Muscle of arm (tissue), 12 donors: ENCODE data around the gene EFEMP2. TPM values are rescaled to one million over a fixed set of nuclear protein-coding genes. Genes with fewer than 3 reads are reported as not detected.
"Not testable (repeated sequence)": the region's sequence is repeated elsewhere in the genome, so short reads cannot be mapped to it uniquely, and the experiment has no call there.

ENCODE experiments used
- DNase-seq: peaks from one replicate; pipeline ENCODE4 v3.0.0-alpha.2; 2013
- polyA plus RNA-seq, 12 donors: library from polyadenylated mRNA; unstranded; fragments of 120-200 nt; gene quantifications; one replicate each; pipeline ENCODE4 v1.2.1, GENCODE V29; 2013; ENCODE audit not compliant: insufficient read length in 12 of 12

The EFEMP2 gene
- polyA plus RNA-seq, 12 donors: 72.0 to 155 (median 92.2) TPM; not detected in 1

DNA sequence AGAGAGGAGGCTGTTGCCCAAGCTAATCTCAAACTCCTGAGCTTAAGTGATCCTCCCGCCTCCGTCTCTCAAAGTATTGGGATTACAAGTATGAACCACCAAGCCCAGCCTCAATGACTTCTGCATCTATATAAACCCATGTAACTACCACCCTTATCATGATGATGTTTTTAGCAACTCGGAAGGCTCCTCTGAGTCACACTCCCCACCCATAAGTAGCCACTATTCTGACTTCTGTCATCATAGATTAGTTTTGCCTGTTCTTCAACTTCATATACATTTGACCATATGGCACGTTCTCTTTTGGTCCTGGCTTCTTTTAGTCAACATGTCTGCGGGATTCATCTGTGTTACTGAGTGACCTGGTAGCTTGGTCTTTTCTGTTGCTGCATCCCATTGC, 34.0 kb upstream of the EFEMP2 start:
- no peak for DNase-seq

DNA sequence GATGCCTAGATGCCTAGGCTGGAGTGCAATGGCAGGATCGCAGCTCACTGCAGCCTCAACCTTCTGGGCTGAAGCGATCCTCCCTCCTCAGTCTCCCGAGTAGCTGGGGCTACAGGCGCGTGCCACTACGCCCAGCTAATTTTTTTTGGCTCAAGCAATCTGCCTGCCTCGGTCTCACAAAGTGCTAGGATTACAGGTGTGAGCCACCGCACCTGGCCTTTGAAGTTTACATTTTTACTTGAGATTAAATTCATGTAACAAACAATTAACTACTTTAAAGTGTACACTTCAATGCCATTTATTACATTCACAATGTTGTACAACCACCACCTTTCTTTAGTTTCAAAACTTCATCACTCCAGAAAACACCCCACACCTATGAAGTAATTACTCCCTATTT, 31.1 kb upstream of the EFEMP2 start:
- DNase-seq: no peak

DNA sequence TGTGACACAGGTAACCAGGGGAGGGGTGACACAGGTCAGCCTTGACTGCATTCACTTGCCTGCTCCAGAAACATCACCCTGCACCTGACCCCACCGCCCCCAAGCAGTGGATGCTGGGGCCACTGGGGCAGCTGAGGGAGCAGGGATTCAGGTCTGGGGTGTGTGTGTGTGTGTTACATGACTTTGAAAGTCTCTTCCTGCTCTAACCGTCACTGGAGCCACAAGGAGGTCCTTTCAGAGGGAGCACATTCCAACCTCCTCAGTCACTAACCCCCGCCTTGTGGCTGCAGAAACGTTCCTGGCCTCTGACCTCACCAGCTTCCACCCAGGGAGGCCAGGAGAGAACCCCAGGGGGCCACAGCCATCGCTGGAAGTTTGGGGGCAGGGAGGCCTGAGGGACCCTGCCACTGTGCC, 30.5 kb upstream of the EFEMP2 start:
- DNase-seq: no peak

DNA sequence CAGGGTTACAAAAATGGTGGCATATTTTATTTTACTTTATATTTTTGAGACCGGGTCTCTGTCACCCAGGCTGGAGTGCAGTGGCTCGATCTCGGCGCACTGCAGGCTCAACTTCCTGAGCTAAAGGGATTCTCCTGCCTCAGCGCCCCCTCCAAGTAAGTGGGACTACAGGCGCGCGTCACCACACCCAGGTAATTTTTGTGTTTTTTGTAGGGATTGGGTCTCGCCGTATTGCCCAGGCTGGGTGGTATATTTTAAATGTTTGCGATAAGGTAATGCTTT, 28.2 kb upstream of the EFEMP2 start:
- no peak for DNase-seq

DNA sequence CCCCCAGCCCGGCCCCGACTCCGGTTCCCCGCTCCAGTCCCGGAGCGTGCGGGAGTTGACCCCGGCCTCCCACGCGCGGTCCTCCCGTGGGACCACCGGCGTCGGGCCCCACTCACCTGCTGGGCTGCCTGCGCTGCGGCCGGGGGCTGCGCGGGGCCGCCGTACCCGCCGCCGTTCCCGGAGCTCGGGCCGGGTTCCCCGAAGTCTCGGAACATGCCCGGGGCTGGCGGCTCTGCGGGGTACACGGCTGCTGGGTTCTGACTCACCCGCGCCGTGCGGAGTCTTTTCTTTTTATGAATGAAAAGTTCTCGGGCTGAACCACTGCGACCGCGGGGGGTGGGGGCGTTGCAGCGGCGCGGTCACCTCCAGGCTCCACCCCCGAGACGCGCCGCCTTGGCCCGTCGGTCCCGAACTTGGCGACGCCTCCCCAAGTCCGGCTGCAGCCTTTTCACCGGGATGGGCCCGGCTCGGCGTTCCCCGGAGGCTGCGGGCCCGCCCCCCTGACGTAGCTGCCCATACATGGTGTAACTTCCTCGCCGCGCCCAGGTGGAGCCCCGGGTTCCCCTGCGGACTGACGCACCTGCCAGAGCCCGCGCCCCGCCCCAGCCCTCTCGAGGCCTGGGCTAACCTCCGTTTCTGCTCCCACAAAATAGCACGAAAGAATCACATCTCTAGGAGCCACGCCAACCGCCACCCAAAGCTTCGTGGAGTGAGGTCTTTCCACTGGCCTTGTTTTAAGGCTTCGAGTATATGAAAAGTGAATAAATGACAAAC, 27.7 kb upstream of the EFEMP2 start, which contains the start of gene FOSL1:
TSS of gene FOSL1 (minus strand) at position 264 of the 774 bp plus-strand sequence. CDS start at position 215, 49 bp downstream.
- no peak for DNase-seq

DNA sequence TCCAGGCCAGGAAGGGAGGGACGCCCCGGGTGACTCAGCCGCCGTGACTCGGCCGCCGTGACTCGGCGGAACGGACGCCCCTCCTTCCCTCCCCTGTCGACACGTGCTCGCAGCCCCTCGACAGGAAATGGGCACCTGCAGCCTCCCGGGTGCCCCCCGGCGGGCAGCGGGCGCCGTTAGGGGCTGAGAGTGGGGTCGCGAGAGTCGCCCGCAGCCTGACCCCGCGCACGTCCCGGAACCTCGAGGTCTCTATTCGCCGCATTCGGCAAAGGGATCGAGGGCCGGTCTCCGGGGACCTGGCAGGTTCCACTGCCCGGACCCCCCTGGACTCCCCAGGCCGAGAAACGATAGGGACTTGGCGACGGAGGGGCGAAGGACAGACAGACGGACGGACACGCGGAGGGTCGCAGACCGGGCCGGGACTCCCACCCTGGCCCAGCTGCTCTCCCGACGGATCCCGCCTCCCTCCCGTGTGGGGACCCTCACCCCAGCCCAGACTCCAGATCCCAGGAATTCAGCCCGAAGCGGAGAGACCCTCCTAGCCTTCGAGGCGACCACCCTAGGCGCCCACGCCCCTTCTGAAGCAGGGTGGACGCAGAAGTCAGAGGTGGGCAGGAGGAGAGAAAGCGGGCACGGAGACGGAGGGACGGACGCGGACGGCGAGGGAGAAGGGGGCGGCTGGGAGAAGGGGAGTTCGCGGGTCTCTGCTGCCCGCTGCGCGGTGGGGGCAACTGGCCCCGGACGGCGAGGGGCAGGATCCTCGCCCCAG, 26.9 kb upstream of the EFEMP2 start:
- DNase-seq: no peak

DNA sequence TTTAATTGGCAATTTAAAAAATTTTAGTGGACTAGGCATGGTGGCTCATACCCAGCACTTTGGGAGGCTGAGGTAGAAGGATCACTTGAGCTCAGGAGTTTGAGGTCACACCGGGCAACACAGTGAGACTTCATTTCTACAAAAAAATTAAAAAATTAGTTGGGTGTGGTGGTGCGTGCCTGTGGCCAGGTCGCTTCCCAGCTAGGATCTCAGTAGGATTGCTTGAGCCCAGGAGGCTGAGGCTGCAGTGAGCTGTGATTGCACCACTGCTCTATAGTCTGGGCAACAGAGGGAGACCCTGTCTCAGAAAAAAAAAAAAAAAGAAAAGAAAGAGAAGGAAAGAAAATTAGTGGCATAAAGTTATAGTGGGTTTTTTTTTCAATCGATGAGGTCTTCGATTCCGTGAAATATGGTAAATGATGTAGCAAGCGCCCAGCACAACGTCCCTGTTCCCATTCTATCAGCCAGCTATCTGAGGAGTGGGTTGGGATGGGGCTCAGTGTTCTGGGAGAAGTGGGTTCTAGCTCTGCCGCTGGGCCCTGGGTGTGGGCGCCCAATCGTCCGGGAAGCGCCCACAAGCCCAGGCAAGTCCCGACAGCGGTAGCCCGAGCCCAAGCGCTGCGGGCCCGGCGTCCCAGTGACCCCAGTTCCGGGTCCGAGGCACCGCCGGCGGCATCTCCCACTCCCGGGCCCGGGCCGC, 26.2 kb upstream of the EFEMP2 start:
- no peak for DNase-seq

DNA sequence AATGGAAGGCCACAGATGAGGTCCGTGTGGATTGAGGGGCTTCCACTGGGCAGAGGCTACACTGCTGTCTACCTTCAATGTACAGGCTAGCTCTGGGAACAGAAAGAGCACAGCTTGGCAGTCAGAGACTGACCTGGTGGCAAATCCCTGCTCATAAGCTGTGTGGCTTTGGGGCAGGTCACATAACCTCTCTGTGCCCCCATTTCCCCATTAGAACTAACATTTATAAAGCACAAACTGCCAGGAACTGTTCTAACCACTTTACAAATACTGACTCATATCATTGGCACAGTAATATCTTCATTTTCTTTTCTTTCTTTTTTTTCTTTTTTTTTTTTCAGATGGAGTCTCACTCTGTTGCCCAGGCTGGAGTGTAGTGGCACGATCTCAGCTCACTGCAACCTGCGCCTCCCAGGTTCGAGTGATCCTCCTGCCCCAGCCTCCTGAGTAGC, 24.4 kb upstream of the EFEMP2 start:
- no peak for DNase-seq

DNA sequence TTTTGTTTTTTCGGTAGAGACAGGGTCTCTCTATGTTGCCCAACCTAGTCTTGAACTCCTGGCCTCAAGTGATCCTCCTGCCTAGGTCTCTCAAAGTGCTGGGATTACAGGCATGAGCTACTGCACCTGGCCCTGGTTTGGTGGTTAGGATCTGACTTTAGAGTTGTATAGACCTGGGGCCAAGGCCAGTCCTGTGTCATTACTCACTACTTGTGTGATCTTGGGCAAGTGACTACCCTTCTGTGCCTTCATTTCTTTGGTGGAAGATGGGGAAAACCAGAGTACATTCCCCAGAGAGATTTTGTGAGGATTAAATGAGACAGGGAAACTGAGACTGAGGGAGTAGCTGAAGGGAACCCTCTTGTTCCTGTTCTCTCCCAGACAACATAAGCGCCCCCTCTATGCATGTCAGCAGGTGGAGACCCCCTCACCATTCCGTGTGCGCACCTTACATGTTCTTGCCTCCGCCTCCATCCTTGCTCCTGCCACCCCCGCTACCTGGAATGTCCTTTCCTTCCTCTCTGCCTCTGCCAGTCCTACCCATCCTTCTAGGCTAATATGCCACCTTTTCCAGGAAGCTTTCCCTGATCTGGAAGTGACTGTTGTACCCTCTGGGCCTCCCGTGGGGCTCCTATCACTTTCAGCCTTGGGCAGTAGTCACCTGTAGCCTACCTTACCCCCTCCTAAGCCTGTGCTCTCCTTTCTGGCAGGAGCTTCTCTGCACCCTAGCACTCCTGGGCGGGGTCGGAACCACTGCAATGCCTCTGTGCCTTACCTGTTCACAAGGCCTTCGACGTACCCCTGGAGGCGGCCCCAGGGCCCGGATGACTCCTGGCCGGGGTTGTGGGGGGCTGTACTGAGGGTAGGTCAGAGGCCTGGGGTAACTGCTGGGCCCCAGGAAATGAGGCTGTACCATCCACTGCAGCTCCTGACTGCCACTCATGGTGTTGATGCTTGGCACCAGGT, 23.7 kb upstream of the EFEMP2 start:
- no peak for DNase-seq

DNA sequence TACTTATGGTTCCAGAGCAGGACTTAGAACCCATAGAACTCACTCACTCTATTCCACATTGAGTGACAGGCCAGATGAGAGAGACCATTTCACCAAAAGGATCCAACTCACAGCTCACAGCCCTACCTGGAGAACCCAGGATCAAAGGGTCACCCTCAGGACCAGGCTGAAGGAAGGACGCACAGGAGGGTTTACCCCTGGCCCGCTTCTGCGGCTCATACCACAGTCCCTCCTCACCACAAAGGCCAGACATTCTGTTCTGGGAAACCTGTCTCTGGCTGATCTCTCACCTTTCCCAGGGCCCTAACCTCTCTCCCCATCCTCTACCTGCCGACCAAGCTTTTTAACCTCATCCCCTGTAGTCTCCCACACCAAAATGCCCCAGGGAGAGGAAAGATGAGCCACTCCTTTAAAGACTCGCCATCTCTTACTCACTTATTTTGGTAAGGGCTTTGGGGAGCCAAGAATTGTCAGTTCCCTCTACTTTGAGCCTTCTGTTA, 22.9 kb upstream of the EFEMP2 start:
- no peak for DNase-seq

DNA sequence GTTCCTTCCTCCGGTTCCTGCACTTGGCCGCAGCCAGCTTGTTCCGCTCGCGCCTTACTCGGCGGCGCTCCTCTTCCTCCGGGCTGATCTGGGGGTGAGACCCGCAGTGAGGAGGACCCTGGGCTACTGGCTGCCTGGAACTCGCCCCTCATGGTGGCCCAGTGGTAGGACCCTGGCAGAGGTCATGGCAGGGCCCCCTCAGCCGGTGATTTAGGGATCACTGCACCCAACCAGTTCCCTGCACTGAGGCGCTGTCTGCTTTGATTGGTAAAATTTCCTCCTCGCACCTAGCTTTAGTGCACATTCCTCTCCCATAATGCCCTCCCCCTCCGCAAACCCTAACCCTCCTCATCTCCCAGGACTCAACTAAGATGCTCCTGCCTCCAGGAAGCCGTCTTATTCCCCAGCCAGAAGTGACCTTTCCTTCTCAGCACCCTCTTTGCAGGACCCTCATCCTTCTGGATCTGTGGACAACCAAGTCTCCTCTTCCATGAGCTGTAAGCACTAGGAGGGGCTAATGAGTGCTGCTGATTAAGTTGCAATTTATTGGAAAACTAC, 21.5 kb upstream of the EFEMP2 start:
- DNase-seq: no peak

DNA sequence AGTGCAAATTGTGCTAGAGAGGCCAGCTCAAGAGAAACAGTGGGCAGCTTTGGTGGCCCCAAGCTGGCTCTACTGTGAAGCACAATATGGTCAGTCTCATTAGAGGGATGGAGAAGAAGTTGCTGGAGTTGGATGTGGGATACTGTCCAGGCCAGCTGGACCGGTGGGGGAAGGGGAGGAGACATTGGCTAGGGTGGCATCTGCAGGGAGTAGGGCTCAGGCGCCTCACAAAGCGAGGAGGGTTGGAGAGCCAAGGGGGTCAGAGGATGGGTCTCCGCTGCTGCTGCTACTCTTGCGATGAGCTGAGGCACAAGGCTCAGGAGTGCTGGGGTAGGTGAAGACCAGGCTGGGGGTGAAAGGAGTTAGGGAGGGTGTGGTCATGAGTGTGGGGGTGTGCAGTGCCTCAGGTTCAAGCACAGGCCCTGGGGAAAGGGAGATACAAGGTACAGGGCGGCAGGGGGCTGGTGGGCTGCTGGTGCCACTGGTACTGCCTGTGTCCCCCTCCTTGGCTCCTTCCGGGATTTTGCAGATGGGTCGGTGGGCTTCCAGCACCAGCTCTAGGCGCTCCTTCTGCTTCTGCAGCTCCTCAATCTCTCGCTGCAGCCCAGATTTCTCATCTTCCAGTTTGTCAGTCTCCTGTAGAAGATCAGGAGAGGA, 20.2 kb upstream of the EFEMP2 start:
- DNase-seq: no peak

DNA sequence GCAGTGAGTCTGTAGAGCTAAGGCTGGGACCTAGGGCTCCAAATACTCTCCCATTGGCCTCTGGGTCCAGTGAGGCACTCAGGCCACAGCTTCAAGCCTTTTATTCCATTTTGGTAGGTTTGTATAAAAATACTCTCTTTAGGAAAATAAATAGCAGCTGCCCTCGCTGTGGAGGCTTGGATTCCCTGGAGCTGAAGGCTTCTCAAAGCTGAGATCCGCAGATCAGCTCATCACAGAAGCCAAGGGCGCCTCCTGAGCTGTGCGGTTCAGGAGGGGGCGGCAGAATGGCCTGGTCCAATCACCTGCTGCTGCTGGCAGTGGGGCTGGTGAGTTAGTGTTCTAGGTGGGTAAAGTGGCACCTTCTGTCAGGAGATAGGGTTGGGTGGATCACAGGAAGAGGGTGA, 19.5 kb upstream of the EFEMP2 start:
- not testable (repeated sequence) for DNase-seq

DNA sequence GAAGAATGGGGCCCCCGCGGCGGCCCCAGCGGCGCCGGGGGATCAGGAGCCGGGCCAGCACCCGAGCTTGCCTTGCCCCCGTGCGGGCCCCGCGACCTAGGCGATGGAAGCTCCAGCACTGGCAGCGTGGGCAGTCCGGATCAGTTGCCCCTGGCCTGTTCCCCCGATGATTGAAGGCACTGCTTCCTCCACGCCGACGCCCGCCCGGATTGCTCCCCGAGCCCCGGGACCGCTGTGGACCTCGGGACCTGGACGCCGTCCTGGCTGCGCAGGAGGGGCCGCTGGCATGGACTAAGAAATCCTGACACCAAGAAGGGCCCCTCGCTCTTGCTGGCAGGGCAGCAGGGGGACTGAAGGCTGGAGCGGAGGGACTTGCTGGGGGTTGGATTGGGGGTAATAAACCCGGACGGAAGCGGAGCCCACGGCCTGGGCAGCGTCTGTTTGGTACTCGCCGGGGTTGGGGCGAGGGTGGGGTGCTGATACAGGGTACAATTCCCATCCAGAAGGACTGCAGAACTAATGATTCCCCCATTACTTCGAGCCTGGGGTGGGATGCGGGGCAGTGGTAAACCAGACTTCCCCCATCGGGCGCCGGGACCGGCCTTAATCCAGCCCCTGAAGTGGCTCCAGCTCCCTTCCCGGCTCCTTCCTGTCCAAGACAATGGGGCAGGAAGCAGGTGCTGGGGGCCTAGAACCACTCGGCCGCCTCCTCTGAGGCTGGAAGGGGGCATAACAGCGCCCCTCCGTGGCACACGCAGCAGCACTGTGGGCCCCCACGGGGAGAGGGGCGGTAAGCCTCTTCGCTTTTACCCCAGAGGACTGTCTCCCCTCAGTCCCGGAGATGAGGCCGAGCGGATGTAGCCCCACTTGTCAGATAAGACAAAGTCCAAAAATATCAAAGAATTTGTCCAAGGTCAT, 18.9 kb upstream of the EFEMP2 start:
- no peak for DNase-seq

DNA sequence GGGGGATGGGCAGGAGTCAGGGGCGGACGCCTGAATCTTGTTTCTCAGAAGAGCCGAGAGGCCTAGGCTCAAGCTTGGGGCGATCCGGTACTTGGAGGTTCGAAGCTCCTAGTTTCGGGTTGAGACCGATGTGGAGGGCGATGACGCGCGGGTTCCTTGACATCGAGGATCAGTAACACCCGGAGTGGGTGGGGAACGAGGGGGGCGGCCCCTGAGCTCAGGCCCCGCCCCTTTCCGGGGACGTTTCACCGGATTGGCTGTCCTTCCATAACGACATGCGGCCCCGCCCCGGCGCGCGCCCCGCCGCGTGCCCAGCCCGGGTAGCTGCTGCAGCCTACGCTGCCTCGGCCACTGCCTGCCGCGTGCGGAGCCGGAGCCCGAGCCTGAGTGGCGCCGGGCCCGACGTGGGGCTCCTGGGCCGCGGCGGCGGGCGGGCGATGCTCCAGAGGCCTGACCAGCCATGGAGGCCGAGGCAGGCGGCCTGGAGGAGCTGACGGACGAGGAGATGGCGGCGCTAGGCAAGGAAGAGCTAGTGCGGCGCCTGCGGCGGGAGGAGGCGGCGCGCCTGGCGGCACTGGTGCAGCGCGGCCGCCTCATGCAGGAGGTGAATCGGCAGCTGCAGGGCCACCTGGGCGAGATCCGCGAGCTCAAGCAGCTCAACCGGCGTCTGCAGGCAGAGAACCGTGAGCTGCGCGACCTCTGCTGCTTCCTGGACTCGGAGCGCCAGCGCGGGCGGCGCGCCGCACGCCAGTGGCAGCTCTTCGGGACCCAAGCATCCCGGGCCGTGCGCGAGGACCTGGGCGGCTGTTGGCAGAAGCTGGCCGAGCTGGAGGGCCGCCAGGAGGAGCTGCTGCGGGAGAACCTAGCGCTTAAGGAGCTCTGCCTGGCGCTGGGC, 18.0 kb upstream of the EFEMP2 start, which contains the start of gene CCDC85B:
TSS of gene CCDC85B (plus strand) at position 350 of the 895 bp plus-strand sequence. CDS start at position 461, 111 bp downstream.
- DNase-seq: peak; percentile 98

DNA sequence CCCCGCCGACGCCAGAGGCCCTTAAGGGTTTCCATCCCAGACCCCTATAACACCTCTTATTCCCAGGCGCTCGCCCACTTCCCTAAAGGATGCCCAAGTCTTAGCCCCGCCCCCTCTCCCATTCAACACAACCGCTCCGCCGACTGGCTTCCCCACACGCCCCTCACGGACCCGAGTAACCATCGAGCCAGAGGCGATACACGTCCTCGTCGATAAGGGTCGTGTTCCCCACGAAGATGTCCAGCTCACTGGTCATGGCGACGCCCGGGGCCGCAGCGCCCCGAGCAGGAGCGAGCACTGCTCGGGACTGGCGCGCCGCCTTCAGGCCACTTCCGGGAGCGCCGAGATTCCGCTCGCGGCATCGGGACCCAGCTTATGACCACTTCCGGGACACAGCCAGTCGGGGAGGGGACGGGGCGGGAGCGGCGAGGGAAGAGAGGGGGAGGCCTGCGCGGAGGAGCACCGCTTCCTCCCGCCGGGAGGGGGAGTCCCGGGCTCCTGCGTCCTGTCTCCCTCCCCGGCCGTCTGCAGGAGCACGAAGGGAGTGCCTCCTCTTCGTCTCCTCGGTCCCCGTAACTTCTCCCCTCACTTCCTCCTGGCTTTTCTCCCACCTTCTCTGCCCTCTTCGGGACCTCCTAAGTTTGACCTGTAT, 15.7 kb upstream of the EFEMP2 start, which contains the start of gene FIBP:
TSS of gene FIBP (minus strand) at position 309 of the 652 bp plus-strand sequence. CDS start at position 256, 53 bp downstream.
- peak; percentile 98 for DNase-seq

DNA sequence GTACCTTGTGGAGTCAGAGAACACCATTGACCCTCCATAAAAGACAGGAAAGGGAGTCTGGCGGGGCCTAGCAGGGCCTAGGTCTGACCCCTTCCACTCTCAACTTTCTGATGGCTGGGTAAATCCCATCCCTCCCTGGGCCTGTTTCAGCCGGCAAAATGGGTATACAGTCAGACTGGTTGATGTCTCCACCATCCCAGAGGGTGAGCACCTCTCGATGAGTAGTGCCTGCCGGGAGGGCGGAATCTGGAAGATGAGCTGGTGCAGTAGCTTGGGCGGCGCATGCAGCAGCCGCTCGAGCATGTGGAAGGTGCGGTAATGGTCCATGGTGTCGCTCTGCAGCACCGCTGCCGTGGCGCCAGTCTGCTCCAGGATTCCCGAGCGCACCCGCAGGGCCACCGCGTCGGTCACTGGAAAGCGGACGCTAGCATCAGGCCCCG, 15.1 kb upstream of the EFEMP2 start:
- no peak for DNase-seq
